Measurements from ENCODE around the gene UCK1. TPM values are rescaled to one million over a fixed set of nuclear protein-coding genes. Genes with fewer than 3 reads are reported as not detected.

Gene UCK1
- total RNA-seq, 3 donors from 2014 or later = 21.1 to 23.3 (median 22.9) TPM

- H3K9me3 Mint-ChIP-seq = peaks cover 11% of the 10 kb centered on the region
- peaks cover 26% of the 10 kb centered on the region for H3K4me1 Mint-ChIP-seq (ENCODE audit: low read depth)
- ATAC-seq (no peak), DNase-seq (no peak)
- H3K27me3 Mint-ChIP-seq (ENCODE audit: low read depth) = peaks cover 23% of the 10 kb centered on the region
- peaks cover 3% of the 10 kb centered on the region for H3K36me3 Mint-ChIP-seq (ENCODE audit: insufficient read depth)
- H3K4me3 Mint-ChIP-seq = no peak overlapping the region
Measured at GRCh38 chr9:131543141-131543540, 12.1 kb upstream of the UCK1 start.

- Mint-ChIP-seq H3K4me1 (ENCODE audit: low read depth) (peaks cover 33% of the 10 kb centered on the region), H3K9me3 (peaks cover 11% of the 10 kb centered on the region), H3K4me3 (no peak overlapping the region), H3K27me3 (ENCODE audit: low read depth) (no peaks in the 10 kb centered on the region), H3K36me3 (ENCODE audit: insufficient read depth) (peaks cover under 1% of the 10 kb centered on the region)
- ATAC-seq = peak; percentile 34 to 41
- DNase-seq = no peak
Measured at GRCh38 chr9:131539223-131539923, 8.3 kb upstream of the UCK1 start.

- no peak overlapping the region for H3K4me3 Mint-ChIP-seq
- H3K4me1 Mint-ChIP-seq (ENCODE audit: low read depth) = peaks cover 34% of the 10 kb centered on the region
- ATAC-seq (no peak), DNase-seq (no peak)
- no peaks in the 10 kb centered on the region for H3K27me3 Mint-ChIP-seq (ENCODE audit: low read depth)
- no peaks in the 10 kb centered on the region for H3K36me3 Mint-ChIP-seq (ENCODE audit: insufficient read depth)
- H3K9me3 Mint-ChIP-seq = peaks cover 4% of the 10 kb centered on the region
Measured at GRCh38 chr9:131537946-131538345, 6.9 kb upstream of the UCK1 start.

GRCh38 chr9:131534721-131535237, 3.7 kb upstream of the UCK1 start:
- Mint-ChIP-seq H3K9me3 (no peaks in the 10 kb centered on the region), H3K27me3 (ENCODE audit: low read depth) (no peaks in the 10 kb centered on the region), H3K4me3 (peak overlapping the region; percentile 21), H3K4me1 (ENCODE audit: low read depth) (peaks cover 27% of the 10 kb centered on the region), H3K36me3 (ENCODE audit: insufficient read depth) (no peaks in the 10 kb centered on the region)
- no peak for DNase-seq
- ATAC-seq = no peak

- no peak for DNase-seq
- peaks cover 15% of the 10 kb centered on the region for H3K36me3 Mint-ChIP-seq (ENCODE audit: insufficient read depth)
- peak overlapping the region; percentile 80 for H3K4me3 Mint-ChIP-seq
- no peaks in the 10 kb centered on the region for H3K9me3 Mint-ChIP-seq
- no peaks in the 10 kb centered on the region for H3K27me3 Mint-ChIP-seq (ENCODE audit: low read depth)
- H3K4me1 Mint-ChIP-seq (ENCODE audit: low read depth) = peaks cover 24% of the 10 kb centered on the region
- peak; percentile 38 for ATAC-seq
Measured at GRCh38 chr9:131530546-131530919, 530 bp downstream of the UCK1 start.

- Mint-ChIP-seq H3K27me3 (ENCODE audit: low read depth) (no peaks in the 10 kb centered on the region), H3K4me3 (peak overlapping the region; percentile 80), H3K9me3 (no peaks in the 10 kb centered on the region), H3K4me1 (ENCODE audit: low read depth) (peaks cover 18% of the 10 kb centered on the region), H3K36me3 (ENCODE audit: insufficient read depth) (peaks cover 18% of the 10 kb centered on the region)
- DNase-seq (no peak), ATAC-seq (no peak)
Measured at GRCh38 chr9:131529597-131530545, 1.2 kb downstream of the UCK1 start.

GRCh38 chr9:131528886-131529505, 2.1 kb downstream of the UCK1 start:
- peaks cover 22% of the 10 kb centered on the region for H3K36me3 Mint-ChIP-seq (ENCODE audit: insufficient read depth)
- ATAC-seq (no peak), DNase-seq (no peak)
- H3K4me3 Mint-ChIP-seq = peak overlapping the region; percentile 80
- no peaks in the 10 kb centered on the region for H3K9me3 Mint-ChIP-seq
- H3K27me3 Mint-ChIP-seq (ENCODE audit: low read depth) = no peaks in the 10 kb centered on the region
- peaks cover 12% of the 10 kb centered on the region for H3K4me1 Mint-ChIP-seq (ENCODE audit: low read depth)

DNA sequence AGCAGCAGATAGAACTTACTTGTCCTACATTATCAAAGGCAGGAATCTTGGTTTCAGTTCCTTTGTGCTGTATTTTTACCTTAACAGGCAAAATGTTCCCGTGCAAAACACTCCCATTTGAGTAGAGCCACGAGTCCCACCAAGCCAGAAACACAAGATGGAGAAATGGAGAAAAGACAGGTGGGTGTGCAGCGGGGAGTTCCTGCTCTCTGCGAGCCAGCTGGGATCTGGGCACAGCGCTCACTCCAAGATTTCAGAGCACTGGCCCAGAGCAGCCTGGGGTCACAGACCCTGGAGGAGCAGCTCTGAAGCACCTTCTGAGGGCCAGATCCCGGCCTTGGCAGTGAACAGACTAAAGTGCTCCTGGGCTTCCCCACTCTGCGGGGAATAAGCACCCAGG, 2.9 kb downstream of the UCK1 start:
- ATAC-seq (no peak), DNase-seq (no peak)
- Mint-ChIP-seq H3K4me3 (peak overlapping the region; percentile 21), H3K36me3 (ENCODE audit: insufficient read depth) (peaks cover 22% of the 10 kb centered on the region), H3K27me3 (ENCODE audit: low read depth) (no peaks in the 10 kb centered on the region), H3K9me3 (no peaks in the 10 kb centered on the region), H3K4me1 (ENCODE audit: low read depth) (peaks cover 12% of the 10 kb centered on the region)

DNA sequence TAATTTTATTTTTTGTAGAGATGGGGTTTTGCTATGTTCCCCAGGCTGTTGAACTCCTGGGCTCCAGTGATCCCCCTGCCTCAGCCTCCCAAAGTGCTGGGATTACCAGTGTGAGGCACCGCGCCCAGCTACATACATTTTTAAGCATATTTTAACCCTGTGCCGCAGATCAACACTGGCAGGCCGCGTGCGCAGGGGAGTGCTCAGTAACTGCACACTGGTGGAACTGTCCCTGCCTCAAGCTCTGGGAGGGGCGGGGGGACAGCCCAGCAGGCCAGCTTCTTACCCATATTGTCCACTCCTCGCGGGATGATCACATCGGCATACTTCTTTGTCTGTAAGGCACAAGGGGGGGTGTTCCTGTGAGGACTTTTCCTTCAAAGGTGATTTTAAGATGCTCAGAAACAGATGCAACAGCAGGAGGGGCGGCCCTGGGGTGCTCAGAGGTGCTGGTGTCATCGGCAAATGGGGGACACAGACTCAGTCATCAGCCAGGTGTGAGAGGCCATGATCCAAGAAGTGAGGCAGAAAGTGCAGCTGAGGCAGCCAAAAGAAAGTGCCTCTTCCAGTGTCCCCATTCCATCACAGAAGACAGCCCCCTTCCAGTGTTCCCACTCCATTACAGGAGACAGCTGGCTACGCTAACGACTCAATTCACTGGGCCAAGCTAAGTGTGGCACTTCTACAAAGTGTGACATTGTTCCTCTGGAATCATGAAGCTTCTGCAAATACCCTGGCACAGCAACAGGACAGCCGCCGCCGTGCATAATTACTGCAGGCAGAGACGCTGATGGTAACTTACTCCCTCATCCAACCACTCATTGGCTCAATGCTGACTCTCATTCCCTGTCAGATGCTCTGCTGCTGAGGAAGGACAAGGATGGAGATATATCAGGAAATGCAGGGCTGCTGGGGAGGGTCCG, 5.2 kb downstream of the UCK1 start:
- Mint-ChIP-seq H3K4me3 (no peak overlapping the region), H3K9me3 (no peaks in the 10 kb centered on the region), H3K4me1 (ENCODE audit: low read depth) (peaks cover 12% of the 10 kb centered on the region), H3K27me3 (ENCODE audit: low read depth) (no peaks in the 10 kb centered on the region), H3K36me3 (ENCODE audit: insufficient read depth) (peaks cover 29% of the 10 kb centered on the region)
- DNase-seq (no peak), ATAC-seq (no peak)

- no peak for DNase-seq
- Mint-ChIP-seq H3K4me3 (no peak overlapping the region), H3K27me3 (ENCODE audit: low read depth) (no peaks in the 10 kb centered on the region), H3K4me1 (ENCODE audit: low read depth) (peaks cover 7% of the 10 kb centered on the region), H3K9me3 (no peaks in the 10 kb centered on the region), H3K36me3 (ENCODE audit: insufficient read depth) (peaks cover 29% of the 10 kb centered on the region)
- no peak for ATAC-seq
Measured at GRCh38 chr9:131524665-131525315, 6.3 kb downstream of the UCK1 start.

- DNase-seq (no peak), ATAC-seq (no peak)
- Mint-ChIP-seq H3K27me3 (ENCODE audit: low read depth) (no peaks in the 10 kb centered on the region), H3K4me1 (ENCODE audit: low read depth) (peaks cover 2% of the 10 kb centered on the region), H3K9me3 (no peaks in the 10 kb centered on the region), H3K4me3 (no peak overlapping the region), H3K36me3 (ENCODE audit: insufficient read depth) (peaks cover 32% of the 10 kb centered on the region)
Measured at GRCh38 chr9:131523451-131524435, 7.3 kb downstream of the UCK1 start.

DNA sequence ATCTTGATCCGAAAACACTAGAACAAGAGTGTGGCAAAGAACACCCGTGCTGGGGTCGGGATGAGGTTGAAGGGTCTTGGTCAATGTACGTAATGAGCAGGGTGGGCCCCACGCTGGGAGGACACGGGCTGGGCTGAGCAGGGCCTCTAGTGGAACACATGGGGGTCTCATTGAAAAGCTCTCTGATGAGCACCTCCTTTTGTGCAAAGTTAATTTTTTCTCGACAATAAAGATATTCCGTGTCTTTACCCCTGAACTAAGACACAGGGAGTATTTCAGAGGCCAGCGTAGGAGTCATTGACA, 8.0 kb downstream of the UCK1 start:
- H3K36me3 Mint-ChIP-seq (ENCODE audit: insufficient read depth) = peaks cover 32% of the 10 kb centered on the region
- H3K4me3 Mint-ChIP-seq = no peak overlapping the region
- no peaks in the 10 kb centered on the region for H3K4me1 Mint-ChIP-seq (ENCODE audit: low read depth)
- ATAC-seq (no peak), DNase-seq (no peak)
- no peaks in the 10 kb centered on the region for H3K27me3 Mint-ChIP-seq (ENCODE audit: low read depth)
- no peaks in the 10 kb centered on the region for H3K9me3 Mint-ChIP-seq
